ENCODE data around the gene EPHA2. TPM values are rescaled to one million over a fixed set of nuclear protein-coding genes. Genes with fewer than 3 reads are reported as not detected.

Gene EPHA2
- total RNA-seq, 1 donor from 2014 or later, result not detected

- CTCF ChIA-PET, result no interaction called here
- Mint-ChIP-seq H3K4me3 (no peak overlapping the region), H3K27me3 (peaks cover 26% of the 10 kb centered on the region), H3K36me3 (ENCODE audit: low read depth) (no peaks in the 10 kb centered on the region), H3K9me3 (no peaks in the 10 kb centered on the region), H3K27ac (no peak overlapping the region), H3K4me1 (no peaks in the 10 kb centered on the region)
- ATAC-seq (ENCODE audit: low read depth) (no peak), DNase-seq (no peak)
- TF ChIP-seq CTCF (IDR thresholded peaks at IDR 0.05), result no peak
- POLR2A ChIA-PET, result no interaction called here
- intact Hi-C loops (cut with micrococcal nuclease), result no loop called here
These were observed 25.0 kb downstream of the EPHA2 start for GRCh38 chr1:16130827-16131226.

GRCh38 chr1:16129921-16130543, 25.8 kb downstream of the EPHA2 start:
- H3K4me3 Mint-ChIP-seq, result no peak overlapping the region
- no peaks in the 10 kb centered on the region for H3K36me3 Mint-ChIP-seq (ENCODE audit: low read depth)
- no peak for DNase-seq
- intact Hi-C loops (cut with micrococcal nuclease), result no loop called here
- ChIA-PET CTCF (no interaction called here), POLR2A (no interaction called here)
- no peak overlapping the region for H3K27ac Mint-ChIP-seq
- TF ChIP-seq CTCF (IDR thresholded peaks at IDR 0.05), result no peak
- ATAC-seq (ENCODE audit: low read depth), result no peak
- H3K4me1 Mint-ChIP-seq, result no peaks in the 10 kb centered on the region
- peaks cover 26% of the 10 kb centered on the region for H3K27me3 Mint-ChIP-seq
- no peaks in the 10 kb centered on the region for H3K9me3 Mint-ChIP-seq

GRCh38 chr1:16129316-16129715, 26.6 kb downstream of the EPHA2 start:
- no peaks in the 10 kb centered on the region for H3K36me3 Mint-ChIP-seq (ENCODE audit: low read depth)
- no peaks in the 10 kb centered on the region for H3K9me3 Mint-ChIP-seq
- no peak for TF ChIP-seq CTCF (IDR thresholded peaks at IDR 0.05)
- ATAC-seq (ENCODE audit: low read depth) (no peak), DNase-seq (no peak)
- POLR2A ChIA-PET, result no interaction called here
- no peak overlapping the region for H3K4me3 Mint-ChIP-seq
- no peak overlapping the region for H3K27ac Mint-ChIP-seq
- CTCF ChIA-PET, result no interaction called here
- H3K4me1 Mint-ChIP-seq, result no peaks in the 10 kb centered on the region
- peaks cover 31% of the 10 kb centered on the region for H3K27me3 Mint-ChIP-seq
- intact Hi-C loops (cut with micrococcal nuclease), result no loop called here

- no peak for TF ChIP-seq CTCF (IDR thresholded peaks at IDR 0.05)
- intact Hi-C loops (cut with micrococcal nuclease), result no loop called here
- Mint-ChIP-seq H3K36me3 (ENCODE audit: low read depth) (no peaks in the 10 kb centered on the region), H3K4me3 (no peak overlapping the region), H3K9me3 (no peaks in the 10 kb centered on the region), H3K27ac (no peak overlapping the region), H3K27me3 (peaks cover 36% of the 10 kb centered on the region), H3K4me1 (no peaks in the 10 kb centered on the region)
- ATAC-seq (ENCODE audit: low read depth) (no peak), DNase-seq (no peak)
- CTCF ChIA-PET, result no interaction called here
- POLR2A ChIA-PET, result no interaction called here
These were observed 27.5 kb downstream of the EPHA2 start for GRCh38 chr1:16128338-16128741.

GRCh38 chr1:16127676-16128337, 28.1 kb downstream of the EPHA2 start:
- ATAC-seq (ENCODE audit: low read depth), result no peak
- CTCF ChIA-PET, result no interaction called here
- DNase-seq, result no peak
- POLR2A ChIA-PET, result interaction anchor here (0.6 kb wide), 1 partner anchor 1223 kb away, joined by 3 read pairs; no protein-coding TSS in a partner anchor
- no peak for TF ChIP-seq CTCF (IDR thresholded peaks at IDR 0.05)
- H3K36me3 Mint-ChIP-seq (ENCODE audit: low read depth), result no peaks in the 10 kb centered on the region
- no peak overlapping the region for H3K4me3 Mint-ChIP-seq
- intact Hi-C loops (cut with micrococcal nuclease), result no loop called here
- H3K27me3 Mint-ChIP-seq, result peaks cover 40% of the 10 kb centered on the region
- peaks cover 3% of the 10 kb centered on the region for H3K4me1 Mint-ChIP-seq
- no peak overlapping the region for H3K27ac Mint-ChIP-seq
- no peaks in the 10 kb centered on the region for H3K9me3 Mint-ChIP-seq
